Astrocyte of the cerebellum (primary cell): ENCODE measurements around the gene INPP4B.

Experiments
- DNase-seq: peaks from one replicate; pipeline ENCODE4 v3.0.0-alpha.2; 2011; ENCODE audit warnings: low read depth
- H3K4me3 ChIP-seq: 2 replicates; pipeline ENCODE4 v1.5.1; 2011; ENCODE audit warnings: mild to moderate bottlenecking, low read depth, low read length, moderate library complexity
- CTCF ChIP-seq: IDR thresholded peaks from 2 replicates; pipeline ENCODE4 v1.5.1; 2012; ENCODE audit warnings: low read length, low read depth, moderate library complexity, mild to moderate bottlenecking; ENCODE audit errors: missing control alignments
- in situ Hi-C: cut with HindIII; loops from 2 replicates; pipeline ENCODE4 v1.10.0; 2017; ENCODE audit warnings: low sequenced_read_pairs

Gene INPP4B

GRCh38 chr4:142406917-142407501, 439.1 kb downstream of the INPP4B start:
- DNase-seq, result no peak

GRCh38 chr4:142406499-142406835, 439.6 kb downstream of the INPP4B start:
- DNase-seq, result no peak
- no peak for TF ChIP-seq CTCF
- in situ Hi-C loops, result no loop called here
- H3K4me3 ChIP-seq, result no peak overlapping the region

More at GRCh38 chr4:142406917-142407501, 439.1 kb downstream of the INPP4B start:
- no peak overlapping the region for H3K4me3 ChIP-seq
- in situ Hi-C loops, result no loop called here
- no peak for TF ChIP-seq CTCF

- no peak for DNase-seq
- TF ChIP-seq CTCF, result no peak
- in situ Hi-C loops, result no loop called here
- H3K4me3 ChIP-seq, result peak overlapping the region; percentile 48
These were observed 440.2 kb downstream of the INPP4B start for GRCh38 chr4:142405695-142406498.

GRCh38 chr4:142405021-142405694, 440.9 kb downstream of the INPP4B start:
- in situ Hi-C loops, result no loop called here
- TF ChIP-seq CTCF, result no peak
- no peak for DNase-seq
- H3K4me3 ChIP-seq, result peak overlapping the region; percentile 48

GRCh38 chr4:142404191-142404611, 441.9 kb downstream of the INPP4B start:
- no peak for TF ChIP-seq CTCF
- peak overlapping the region; percentile 48 for H3K4me3 ChIP-seq
- DNase-seq, result no peak
- in situ Hi-C loops, result no loop called here

GRCh38 chr4:142402900-142403299, 443.2 kb downstream of the INPP4B start:
- H3K4me3 ChIP-seq, result no peak overlapping the region

More at GRCh38 chr4:142402900-142403299, 443.2 kb downstream of the INPP4B start:
- no peak for DNase-seq
- in situ Hi-C loops, result no loop called here
- no peak for TF ChIP-seq CTCF
